HG02973 (cell line): Measurements from ENCODE around the gene AMHR2.
"Not testable (repeated sequence)": the region's sequence is repeated elsewhere in the genome, so short reads cannot be mapped to it uniquely, and the experiment has no call there.

Experiments
- ATAC-seq: cut with Tn5 transposase; IDR thresholded peaks from one replicate; pipeline ENCODE4 v1.9.1; 2021; ENCODE audit warnings: moderate library complexity; ENCODE audit not compliant: unreplicated experiment

The AMHR2 gene

DNA sequence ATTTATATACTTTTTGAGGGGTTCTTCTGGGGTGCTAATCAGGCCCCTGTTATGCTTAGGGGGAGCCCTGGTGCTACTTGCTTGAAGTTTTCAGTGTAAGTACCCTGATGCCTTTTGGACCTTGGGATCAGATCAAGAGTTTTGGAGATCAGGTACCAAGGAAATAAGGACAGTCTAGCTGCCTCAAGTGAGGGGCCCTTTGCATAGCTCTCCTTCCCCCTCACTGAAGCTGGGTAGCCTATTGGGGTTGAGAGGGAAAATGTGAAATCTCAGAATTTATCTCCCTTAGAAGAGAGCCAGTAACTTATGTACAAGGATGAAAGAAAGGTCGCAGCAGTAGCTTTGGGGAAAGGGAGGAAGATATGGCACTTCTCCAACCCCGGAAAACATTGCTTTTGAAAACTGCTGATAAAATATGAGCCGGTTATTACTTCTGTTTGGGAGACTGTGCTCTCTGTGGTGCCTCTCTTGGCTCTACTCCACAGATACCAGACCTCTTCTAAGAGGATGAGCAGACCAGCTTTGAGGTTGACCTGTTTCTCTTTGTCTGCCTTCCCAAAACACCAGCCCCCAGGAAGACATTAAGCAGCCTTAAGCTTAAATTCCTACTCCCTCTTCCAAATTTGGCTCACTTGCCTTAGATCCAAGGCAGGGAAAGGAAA lies 8.8 kb upstream of the AMHR2 start:
- no peak for ATAC-seq

DNA sequence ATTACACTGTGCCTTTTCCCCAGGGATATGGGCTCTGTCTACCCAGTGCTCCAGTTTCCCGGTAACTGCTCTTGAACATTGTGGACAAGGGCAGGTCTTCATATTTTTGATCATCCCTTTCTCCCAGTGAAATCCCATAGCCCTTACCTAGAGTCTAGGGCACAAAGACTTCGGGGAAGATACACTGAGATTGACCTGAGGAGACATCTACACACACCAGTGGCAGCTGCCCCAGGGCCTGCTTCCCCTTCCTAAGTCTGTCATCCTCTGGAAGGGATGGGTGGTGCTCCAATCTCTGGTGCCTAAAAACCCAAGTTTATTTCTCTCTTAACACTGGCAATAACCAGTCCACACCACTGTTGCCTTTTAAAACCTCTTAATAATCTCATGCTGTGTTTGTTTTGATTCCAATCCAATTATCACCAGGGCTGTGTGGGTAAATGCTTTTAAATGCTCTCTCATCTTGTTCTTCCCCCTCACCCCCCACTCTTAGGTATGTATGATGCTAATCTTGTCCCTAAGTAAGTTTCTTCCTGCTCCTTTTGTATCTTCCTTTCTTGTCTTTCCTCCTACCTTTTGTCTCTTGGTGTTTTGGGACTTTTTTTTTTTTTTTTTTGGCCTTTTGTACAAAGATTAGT lies 7.8 kb upstream of the AMHR2 start:
- not testable (repeated sequence) for ATAC-seq

DNA sequence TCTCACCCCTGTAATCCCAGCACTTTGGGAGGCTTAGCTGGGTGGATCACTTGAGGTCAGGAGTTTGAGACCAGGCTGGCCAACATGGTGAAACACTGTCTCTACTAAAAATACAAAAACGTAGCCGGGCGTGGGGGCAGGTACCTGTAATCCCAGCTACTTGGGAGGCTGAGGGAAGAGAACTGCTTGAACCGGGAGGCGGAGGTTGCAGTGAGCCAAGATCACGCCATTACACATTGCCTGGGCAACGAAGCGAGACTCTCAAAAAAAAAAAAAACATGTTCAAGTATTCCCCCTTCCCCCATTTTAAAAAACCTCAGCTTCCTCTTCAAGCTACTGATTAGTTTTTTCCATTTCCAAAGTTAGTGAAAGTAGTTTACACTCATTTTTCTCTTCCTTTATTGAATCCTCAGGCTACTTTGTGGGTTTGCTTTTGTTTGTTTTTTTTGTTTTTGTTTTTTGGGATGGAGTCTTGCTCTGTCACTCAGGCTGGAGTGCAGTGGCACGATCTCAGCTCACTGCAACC lies 6.3 kb upstream of the AMHR2 start:
- not testable (repeated sequence) for ATAC-seq

DNA sequence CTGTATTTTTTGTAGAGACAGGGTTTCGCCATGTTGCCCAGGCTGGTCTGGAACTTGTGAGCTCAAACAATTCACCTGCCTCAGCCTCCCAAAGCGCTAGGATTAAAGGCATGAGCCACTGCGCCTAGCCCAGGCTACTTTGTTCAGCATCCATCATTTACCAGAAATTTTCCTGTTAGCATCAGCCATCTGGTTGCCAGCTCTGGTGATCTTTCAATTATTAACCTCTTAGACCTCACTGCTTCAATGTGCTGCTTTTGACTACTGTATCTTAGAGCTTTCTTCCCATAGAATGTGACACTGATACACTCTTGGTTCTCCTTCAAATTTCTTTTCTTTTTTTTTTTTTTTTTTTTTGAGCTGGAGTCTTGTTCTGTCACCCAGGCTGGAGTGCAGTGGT lies 5.4 kb upstream of the AMHR2 start:
- no peak for ATAC-seq

DNA sequence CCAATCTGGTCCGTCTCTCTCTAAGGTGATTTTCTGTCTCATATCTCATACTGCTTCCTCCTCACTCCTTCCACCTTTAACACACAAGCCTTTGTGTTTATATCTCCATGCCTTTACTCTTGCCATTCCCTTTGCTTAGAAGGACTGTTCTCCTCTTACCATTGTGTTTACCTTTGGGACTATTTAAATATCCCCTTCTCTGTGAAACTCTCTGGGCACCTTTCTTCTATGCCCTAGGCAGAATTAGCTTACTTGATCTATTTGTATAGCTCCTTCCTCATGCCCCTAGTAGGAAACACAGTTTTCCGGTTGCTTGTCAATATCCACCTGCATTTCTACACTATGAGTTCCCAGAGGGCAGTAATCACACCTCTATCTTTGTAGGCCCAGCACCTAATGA lies 3.9 kb upstream of the AMHR2 start:
- no peak for ATAC-seq

DNA sequence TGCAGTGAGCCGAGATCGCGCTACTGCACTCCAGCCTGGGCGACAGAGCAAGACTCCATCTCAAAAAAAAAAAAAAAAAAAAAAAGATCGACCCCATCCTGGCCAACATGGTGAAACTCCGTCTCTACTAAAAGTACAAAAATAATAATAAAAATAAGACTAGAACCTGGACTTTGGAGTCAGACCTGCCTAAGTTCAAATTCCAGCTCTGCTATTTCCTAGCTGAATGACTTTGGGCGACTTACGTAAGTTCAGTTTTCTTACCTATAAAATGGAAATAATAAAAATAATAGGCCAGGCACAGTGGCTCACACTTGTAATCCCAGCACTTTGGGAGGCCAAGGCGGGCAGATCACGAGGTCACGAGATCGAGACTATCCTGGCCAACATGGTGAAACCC lies 1.4 kb upstream of the AMHR2 start:
- not testable (repeated sequence) for ATAC-seq

DNA sequence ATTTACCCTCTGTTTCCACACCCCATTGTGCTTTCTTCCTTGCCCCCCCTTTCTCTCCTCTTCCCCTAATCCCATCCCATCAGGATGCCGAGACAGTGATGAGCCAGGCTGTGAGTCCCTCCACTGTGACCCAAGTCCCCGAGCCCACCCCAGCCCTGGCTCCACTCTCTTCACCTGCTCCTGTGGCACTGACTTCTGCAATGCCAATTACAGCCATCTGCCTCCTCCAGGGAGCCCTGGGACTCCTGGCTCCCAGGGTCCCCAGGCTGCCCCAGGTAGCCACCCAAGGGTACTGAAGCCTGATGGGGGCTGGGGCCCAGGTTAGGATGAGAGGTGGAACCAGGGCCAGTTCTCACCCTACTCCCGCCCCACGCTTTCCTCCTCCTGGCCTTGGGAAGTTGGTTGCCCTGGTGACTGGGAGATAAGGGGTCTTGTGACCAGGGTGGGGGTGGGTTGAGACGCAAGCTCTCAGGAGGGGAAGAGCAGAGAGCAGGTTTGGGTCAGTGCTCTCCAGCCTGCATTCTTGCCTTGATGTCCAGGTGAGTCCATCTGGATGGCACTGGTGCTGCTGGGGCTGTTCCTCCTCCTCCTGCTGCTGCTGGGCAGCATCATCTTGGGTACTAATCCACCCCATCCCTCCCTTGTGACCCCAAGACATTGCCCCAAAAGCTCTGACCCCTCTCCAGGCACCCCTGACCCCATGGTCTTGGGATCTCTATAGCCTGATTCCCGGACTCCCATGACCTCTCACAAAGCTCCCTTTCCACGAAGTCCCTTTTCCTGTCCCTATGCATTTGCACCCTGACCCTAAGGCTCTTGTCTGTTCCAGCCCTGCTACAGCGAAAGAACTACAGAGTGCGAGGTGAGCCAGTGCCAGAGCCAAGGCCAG lies 1.2 kb downstream of the AMHR2 start:
- no peak for ATAC-seq

DNA sequence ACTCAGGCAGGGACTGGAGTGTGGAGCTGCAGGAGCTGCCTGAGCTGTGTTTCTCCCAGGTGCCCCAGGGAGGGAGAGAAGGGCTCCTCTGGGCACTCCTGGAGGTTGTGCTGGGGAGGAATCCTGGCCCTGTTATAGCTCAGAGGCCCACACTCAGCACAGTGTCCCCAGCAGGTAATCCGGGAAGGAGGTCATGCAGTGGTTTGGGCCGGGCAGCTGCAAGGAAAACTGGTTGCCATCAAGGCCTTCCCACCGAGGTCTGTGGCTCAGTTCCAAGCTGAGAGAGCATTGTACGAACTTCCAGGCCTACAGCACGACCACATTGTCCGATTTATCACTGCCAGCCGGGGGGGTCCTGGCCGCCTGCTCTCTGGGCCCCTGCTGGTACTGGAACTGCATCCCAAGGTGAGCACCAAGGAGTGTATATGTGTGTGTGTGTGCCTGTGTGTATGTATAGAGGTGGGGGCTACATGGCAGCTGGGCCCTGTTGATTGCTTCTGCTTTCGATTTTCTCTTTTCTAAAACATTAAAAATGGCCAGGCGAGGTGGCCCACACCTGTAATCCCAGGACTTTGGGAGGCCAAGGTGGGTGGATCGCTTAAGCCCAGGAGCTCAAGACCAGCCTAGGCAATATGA lies 2.0 kb downstream of the AMHR2 start:
- ATAC-seq: no peak

DNA sequence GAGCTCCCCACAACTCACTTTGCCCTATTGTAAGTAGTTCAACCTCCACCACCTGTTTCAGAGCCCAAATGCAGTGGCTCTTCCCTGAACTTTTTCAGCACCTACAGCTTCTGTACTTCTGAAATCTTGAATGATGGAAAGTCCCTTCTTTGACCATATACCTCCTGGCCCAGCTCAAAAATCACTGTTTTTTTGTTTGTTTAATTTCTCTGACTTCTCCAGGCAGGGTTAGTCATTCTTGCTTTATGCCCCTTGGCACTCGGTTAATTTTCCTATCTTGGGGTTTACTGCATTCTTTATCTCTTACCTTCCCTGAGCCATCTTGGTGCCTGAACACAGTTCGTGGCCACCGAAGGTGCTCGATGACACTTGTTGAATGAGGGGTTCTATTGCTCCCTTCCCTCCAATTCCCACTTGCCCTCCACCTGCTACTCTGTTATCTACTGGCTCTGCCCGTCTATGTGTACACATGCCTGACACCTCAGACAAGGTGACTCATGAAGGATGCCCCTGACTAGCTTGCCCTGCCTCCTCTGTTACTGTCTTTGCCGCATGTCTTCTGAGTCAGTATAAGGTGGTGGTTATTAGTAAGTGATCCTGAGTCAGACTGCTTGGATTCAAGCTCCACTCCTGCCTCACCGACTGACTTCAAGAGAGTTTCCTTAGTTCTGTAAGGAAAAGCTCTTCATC lies 4.4 kb downstream of the AMHR2 start:
- no peak for ATAC-seq

DNA sequence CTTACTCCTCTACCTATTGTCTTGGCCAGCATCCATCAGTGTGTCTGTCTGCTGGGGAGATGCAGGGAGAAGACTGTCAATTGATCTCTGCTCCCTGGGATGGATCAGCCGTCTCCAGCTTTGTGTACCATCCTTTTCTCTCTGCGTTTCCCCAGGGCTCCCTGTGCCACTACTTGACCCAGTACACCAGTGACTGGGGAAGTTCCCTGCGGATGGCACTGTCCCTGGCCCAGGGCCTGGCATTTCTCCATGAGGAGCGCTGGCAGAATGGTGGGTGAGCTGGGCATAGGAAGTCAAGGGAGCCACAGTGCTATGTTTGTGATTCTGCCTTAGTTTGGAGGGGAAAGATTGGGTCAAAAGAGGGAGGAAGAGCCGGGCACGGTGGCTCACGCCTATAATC lies 5.1 kb downstream of the AMHR2 start:
- no peak for ATAC-seq

DNA sequence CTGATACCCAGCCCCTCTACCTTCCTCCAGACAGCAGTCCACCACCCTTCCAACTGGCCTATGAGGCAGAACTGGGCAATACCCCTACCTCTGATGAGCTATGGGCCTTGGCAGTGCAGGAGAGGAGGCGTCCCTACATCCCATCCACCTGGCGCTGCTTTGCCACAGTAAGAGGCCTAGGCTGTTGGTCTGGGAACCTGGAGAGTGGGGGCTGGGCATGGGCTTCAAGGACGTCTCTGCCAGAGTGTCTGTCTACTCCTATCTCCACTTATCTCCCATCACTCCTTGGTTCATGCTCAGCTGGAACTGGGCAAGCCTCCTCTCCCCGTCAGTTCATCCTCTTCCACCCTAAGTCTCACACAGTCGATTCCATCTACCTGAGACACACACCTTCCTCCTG lies 6.5 kb downstream of the AMHR2 start:
- ATAC-seq: no peak

DNA sequence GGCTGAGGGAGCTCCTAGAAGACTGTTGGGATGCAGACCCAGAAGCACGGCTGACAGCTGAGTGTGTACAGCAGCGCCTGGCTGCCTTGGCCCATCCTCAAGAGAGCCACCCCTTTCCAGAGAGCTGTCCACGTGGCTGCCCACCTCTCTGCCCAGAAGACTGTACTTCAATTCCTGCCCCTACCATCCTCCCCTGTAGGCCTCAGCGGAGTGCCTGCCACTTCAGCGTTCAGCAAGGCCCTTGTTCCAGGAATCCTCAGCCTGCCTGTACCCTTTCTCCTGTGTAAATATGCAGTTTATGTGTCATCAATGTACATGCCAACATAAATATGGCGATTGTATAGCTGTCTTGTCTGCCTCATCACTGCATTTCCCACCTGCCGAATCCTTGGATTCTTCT lies 7.5 kb downstream of the AMHR2 start:
- no peak for ATAC-seq

DNA sequence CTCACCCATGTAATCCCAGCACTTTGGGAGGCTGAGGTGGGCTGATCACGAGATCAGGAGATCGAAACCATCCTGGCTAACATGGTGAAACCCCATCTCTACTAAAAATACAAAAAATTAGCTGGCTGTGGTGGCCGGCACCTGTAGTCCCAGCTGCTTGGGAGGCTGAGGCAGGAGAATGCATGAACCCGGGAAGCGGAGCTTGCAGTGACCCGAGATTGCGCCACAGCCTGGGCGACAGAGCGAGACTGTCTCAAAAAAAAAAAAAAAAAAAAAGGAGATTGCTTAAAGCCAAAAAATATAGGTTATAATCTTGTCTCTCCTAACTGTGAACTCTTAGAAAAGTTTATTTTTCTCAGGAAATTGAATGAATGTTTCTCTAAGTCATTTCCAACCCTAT lies 11.7 kb downstream of the AMHR2 start:
- not testable (repeated sequence) for ATAC-seq

DNA sequence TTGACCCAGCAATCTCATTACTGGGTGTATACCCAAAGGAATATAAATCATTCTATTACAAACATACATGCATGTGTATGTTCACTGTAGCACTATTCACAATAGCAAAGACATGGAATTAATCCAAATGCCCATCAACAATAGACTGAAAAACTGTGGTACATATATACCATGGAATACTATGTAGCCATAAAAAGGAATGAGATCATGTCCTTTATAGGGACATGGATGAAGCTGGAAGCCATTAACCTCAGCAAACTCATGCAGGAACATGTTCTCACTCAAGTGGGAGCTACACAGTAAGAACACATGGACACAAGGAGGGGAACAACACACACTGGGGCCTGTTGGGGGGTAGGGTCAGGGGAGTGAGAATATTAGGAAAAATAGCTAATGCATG lies 15.9 kb downstream of the AMHR2 start:
- not testable (repeated sequence) for ATAC-seq

DNA sequence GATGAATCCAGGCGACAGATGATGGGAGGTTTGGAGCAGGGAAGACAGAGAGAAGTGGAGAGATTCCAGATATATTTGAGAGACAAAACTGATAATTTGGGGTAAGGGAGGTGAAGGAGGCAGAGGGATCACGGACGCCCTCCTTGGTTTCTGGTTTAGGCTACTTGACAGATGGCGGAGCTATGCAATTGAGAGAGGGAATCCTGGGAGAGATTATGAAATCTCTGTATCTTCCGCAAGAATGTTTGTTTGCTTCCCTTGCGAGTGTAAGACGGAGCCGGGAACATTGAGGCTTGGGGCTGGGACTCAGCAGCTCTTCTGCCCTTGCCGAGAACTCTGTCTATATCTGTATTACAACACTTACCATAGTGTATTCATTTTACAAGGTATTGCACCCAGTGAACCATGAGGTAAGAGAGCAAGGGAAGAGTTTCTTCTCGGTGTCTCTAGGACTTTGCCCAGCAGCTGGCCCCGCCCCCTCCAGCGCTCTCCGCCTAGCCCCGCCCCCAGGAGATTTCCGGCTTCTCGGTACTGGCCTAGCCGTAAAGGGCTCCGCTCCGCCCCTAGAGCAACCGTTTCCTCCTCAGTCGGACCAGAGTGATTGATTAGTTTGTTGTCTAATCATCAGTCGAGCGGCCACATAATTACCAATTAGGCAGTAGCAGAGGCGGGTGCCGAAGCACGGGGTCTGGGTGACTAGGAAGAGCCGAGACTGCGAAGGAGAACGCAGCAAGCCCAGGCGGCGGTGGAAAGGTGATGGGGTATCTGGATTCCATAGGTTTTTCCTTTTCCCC lies 17.6 kb downstream of the AMHR2 start, which contains the start of gene PRR13:
Gene PRR13 (plus strand): TSS at position 695 of the 794 bp plus-strand sequence. CDS start 981 bp downstream, outside the sequence.
- ATAC-seq: peak; percentile 98

DNA sequence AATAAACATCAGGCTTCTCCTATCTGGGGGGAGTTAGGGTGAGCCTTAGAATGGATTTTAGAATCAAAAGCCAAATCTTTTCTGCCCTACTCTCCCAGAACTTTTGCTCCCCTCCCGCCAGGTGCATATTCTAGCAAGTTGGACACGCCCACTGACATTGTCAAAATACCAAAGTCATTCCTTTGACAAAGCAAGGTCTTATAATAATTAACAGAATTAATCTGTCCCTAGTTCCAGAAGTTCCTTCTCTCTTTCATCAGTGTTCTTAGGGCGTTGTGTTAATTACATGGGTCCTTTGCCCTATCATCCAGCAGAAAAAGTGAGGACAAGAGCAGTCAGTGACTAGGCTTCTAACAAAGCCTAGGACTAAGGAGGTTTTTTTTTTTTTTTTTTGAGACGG lies 20.3 kb downstream of the AMHR2 start:
- ATAC-seq: no peak

DNA sequence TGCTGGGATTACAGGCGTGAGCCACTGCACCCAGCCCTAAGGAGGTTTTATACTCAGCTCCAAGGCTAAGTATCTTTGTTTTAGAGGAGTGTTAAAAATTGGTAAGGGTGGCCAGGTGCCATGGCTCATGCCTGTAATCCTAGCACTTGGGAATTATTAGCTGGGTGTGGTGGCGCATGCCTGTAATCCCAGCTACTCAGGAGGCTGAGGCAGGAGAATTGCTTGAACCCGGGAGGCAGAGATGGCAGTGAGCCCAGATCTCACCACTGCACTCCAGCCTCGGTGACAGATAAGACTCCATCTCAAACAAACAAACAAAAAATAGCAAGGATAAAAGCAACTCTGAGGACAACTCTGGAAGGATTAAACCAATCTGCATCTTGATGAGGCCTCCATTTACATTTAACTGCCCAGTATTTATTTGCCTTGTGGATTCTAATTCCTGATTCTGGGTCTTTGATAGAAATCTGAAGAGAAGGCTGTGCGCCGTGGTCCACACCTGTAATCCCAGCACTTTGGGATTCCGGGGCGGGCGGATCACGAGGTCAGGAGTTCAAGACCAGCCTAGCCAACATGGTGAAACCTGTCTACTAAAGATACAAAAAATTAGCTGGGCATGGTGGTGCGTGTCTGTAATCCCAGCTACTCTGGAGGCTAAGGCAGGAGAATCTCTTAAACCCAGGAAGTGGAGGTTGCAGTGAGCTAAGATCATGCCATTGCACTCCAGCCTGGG lies 21.1 kb downstream of the AMHR2 start:
- ATAC-seq: not testable (repeated sequence)

DNA sequence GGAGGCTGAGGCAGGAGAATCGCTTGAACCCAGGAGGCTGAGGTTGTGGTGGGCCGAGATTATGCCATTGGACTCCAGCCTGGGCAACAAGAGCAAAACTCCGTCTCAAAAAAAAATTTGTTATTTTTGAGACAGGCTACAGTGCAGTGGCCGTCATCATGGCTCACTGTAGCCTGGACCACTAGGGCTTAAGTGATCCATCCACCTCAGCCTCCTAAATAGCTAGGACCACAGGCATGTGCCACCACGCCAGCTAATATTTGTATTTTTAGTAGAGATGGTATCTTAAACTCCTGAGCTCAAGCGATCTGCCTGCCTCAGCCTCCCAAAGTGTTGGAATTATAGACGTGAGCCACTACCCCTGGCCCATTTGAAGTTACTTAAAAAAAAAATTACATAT lies 27.3 kb downstream of the AMHR2 start:
- ATAC-seq: no peak

DNA sequence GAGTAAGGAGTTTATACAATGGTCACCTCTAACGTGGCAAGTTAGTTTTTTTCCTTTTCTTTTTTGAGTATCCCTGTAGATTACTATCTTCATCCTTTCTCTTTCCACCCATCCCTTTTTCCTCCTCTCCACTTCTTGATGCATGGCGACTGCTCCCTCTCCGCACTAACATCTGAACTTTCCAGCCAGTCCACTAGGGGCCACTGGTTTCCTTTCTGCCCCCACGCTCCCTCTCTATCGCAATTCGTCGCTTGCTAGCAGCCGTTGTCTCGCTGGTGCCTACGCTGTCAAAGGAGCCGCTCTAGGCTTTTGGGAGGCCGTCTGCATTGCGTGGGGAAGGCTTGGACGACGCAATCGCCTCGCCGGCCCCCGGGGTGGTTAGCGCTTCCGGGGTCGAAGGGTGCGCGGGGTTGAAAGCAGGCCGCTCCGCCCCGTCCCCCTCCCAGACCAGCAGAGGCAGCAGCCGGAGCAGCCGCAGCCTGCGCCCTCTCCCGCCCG lies 28.1 kb downstream of the AMHR2 start, which contains the start of gene PCBP2:
Gene PCBP2 (plus strand): TSS at position 442 of the 498 bp plus-strand sequence. CDS start 2,699 bp downstream, outside the sequence.
- ATAC-seq: peak; percentile 90
